GM13977 (cell line): ENCODE measurements around the gene VSIG10L2.

Experiments
- DNase-seq: peaks from one replicate; pipeline ENCODE4 v3.0.0; 2012; ENCODE audit warnings: low spot score
- in situ Hi-C: fragments of 300-500 bp; cut with MboI; formaldehyde crosslinking; loops from one replicate; pipeline ENCODE4 v1.12.0; 2022; ENCODE audit warnings: low sequenced_read_pairs, low pct_unique_long_range_greater_than_20kb, mixed read lengths, inconsistent platforms; ENCODE audit not compliant: unreplicated experiment
- TF ChIP-seq, protein P1 (sequence below): IDR thresholded peaks from 2 replicates; pipeline ENCODE4 v1.5.1; 2012; ENCODE audit warnings: mild to moderate bottlenecking, control low read depth; ENCODE audit not compliant: insufficient read depth; ENCODE audit errors: extremely low read depth, missing control alignments

Gene VSIG10L2

DNA sequence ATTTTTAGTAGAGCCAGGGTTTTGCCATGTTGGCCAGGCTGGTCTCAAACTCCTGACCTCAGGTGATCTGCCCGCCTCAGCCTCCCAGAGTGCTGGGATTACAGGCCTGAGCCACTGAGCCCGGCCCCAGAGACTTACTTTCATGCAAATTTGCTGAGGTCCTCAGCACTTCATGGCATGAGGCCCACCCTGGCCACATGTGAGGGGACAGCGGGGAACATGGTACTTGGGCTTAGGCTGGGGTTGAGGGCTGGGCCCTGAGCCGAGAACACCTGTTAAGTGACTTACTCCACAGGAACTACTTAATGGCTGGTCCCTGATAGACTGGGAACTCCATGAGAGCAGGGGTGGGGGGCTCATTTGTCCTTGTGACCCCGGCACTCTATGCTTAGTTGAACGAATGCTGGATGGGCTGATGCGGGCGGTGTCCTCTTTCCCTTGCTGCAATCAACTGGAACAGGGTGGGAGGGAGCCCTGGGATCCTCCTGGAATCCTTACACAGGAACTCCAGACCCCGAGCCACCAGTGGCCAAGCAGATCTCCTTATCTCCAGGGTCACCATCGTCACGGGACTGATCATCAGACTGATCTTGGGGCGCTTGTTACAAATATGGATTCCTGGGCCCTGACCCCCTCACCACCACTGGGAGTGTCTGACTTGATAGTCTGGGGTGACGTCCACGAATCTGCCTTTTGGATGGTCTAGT, 1.0 kb downstream of the VSIG10L2 start:
- in situ Hi-C loops: no loop called here
- TF ChIP-seq, protein P1, sequence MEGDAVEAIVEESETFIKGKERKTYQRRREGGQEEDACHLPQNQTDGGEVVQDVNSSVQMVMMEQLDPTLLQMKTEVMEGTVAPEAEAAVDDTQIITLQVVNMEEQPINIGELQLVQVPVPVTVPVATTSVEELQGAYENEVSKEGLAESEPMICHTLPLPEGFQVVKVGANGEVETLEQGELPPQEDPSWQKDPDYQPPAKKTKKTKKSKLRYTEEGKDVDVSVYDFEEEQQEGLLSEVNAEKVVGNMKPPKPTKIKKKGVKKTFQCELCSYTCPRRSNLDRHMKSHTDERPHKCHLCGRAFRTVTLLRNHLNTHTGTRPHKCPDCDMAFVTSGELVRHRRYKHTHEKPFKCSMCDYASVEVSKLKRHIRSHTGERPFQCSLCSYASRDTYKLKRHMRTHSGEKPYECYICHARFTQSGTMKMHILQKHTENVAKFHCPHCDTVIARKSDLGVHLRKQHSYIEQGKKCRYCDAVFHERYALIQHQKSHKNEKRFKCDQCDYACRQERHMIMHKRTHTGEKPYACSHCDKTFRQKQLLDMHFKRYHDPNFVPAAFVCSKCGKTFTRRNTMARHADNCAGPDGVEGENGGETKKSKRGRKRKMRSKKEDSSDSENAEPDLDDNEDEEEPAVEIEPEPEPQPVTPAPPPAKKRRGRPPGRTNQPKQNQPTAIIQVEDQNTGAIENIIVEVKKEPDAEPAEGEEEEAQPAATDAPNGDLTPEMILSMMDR: no peak
- no peak for DNase-seq

DNA sequence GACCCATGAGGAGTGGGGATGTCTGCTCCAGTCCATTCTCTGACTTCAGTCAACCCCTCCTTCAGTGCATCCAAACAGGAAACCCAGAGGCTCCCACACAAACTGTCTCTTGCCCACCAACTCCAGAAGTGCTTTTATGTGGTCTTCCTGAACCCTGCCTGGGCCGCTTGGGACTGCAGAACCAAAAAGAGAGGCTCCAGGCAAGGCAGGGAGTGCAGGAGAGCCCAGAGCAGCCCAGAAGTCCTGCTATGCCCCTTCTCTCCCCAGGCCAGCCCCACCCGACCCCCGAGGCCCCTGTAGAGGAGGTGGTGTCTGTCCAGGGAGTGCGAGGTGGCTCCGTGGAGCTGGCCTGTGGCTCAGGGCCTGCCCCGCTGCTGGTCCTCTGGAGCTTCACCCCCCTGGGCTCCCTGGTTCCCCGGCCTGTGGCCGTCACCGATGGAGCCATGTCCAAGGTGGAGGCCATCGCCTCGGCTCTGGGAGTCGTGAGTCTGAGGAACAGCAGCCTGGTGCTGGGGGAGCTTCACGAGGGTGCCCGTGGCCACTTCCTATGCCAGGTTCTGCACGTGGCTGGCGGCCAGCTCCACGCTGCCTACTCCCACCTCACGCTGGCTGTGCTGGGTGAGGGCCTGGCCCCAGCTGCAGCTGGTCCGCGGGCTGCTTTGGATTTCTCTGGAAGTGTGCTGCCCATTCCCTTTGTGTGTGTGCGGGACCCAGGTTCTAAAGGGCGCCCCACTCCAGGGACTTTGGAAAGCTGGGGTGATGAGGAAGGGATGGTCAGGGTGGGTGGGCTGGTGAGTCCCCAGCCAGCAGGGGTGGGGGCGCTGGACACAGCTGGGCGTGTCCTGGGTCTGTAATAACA, 1.8 kb downstream of the VSIG10L2 start:
- DNase-seq: no peak
- TF ChIP-seq, protein P1: no peak
- in situ Hi-C loops: no loop called here

DNA sequence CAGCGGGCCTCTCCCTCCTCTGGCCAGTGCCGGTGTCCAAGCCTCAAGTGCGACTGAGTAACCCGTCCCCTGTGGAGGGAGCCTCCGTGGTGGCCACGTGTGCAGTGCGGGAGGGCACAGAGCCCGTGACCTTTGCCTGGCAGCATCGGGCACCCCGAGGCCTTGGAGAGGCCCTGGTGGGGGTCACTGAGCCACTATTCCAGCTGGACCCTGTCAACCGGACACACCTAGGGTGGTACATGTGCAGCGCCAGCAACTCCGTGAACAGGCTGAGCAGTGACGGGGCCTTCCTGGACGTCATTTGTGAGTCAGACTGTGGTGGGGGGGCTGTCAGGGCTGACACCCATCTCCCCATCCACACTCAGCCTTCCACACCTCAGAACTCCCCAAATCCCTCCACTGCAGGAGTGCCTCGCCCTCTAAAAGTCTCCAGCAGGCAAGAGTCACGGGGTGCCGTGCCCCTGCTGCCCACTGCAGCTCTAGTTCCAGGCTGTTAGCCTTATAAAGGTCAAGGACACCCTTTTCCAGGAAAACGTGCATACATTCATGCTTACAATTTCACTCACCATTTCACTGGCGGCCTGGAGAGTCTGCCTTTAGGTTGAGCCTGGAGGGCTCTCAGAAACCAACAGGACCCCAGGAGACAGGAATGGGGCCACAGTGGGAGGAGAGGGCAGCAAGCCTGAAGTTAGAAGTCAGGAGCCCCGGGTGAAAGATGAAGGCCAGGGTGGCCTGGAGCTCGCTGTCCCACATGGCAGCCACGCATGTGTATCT, 2.6 kb downstream of the VSIG10L2 start:
- TF ChIP-seq, protein P1: no peak
- in situ Hi-C loops: no loop called here
- no peak for DNase-seq

DNA sequence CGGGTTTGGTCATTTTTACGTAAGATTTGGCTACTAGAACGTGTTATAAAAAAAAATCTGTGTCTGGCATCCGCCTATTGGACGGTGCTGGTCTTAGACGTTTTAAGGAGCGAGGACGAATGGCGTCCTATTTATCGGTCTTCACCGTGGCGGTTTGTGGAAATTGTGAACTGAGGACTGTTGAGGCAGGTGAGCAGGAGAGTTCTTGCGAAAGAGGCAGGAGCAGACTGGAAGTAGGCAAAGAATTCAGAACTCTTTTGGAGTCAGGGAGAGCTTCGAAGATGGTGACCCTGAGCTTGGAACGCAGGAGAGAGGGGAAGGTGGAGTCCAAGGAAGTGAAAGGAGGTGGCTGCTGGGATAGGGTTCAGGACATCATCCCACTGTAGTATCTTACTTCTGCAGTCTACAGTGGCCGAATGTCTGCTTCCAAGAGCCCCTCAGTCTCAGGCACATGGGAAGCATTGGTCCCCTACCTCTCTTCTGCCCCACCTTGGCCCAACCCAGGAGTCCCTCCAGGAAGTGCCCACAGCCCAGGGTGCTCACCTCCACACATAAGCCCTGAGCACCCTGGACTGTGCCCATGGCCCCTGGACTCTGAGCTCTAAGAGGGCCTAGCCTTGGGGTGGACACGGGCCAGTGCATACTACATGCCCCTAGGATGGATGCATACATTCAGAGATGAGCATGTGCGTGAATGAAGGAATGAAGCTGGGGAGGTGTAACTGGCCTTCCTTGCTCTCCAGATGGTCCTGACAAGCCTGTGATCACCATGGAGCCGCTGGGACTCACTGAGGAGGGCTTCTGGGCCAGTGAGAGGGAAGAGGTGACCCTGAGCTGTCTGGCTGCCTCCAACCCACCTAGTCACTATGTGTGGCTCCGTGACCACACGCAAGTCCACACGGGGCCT, 3.7 kb downstream of the VSIG10L2 start:
- DNase-seq: no peak
- TF ChIP-seq, protein P1: no peak
- in situ Hi-C loops: no loop called here

DNA sequence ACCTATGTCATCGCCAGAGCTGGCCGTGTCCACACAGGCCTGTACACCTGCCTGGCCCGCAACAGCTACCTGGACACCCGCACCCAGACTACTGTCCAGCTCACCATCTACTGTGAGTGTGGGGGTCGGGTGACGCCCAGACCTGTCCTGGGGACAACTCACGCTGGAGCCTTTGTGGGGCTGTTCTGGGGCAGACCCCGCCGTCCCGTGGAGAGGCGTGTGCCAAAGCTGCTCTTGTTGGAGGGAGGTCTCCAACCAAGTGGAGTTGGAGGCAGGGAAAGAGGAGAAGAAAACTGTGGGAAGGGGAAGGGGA, 4.3 kb downstream of the VSIG10L2 start:
- in situ Hi-C loops: no loop called here
- TF ChIP-seq, protein P1: no peak
- no peak for DNase-seq
